Globus pallidus (tissue), 1 donor: Measurements from ENCODE around the gene PKN1.
A peak's percentile ranks its signal among the peaks of the same experiment; 100 is the strongest.
"Not testable (repeated sequence)": the region's sequence is repeated elsewhere in the genome, so short reads cannot be mapped to it uniquely, and the experiment has no call there.

Experiments used
- DNase-seq: peaks from one replicate; pipeline ENCODE4 v3.0.0-alpha.2; 2015; ENCODE audit warnings: low spot score

PKN1 gene

DNA sequence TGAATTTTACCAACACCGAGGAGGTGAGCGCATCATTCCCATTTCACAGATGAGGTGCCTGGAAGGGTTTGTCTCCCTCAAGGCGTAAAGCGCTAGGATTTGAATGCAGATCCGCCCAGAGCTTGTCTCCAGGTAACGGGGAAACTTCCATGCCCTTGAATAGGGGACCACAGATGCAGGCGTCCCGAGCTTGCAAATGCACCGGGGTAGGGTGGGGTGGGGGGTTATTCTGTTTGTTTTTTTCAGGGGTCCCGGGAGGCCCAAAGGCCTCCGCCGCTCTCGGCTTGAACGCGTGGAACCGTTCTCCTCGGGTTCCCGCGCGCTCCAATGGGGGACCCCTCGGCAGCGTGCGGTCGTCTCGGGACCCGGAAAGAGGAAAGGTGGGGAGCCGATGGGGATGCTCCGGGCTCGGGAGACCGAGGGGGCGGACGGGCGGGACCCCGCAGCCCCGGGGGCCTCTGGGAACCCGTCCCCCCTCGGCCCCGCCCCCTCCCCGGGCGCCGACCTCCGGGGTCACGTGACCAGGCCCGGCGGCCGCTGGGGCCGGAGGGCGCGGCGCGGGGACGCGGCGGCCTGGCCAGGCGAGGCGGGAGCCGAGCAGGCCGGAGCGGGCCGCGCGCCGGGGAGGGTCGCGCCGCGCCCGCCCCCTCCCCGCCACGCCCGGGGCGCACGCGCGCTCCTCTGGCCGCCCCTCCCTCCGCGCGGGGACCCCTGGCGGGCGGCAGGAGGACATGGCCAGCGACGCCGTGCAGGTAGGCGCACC is at the start of gene PKN1:
Gene PKN1 (plus strand): TSS at position 516 of the 763 bp plus-strand sequence. CDS start 216 bp downstream, at position 732.
- DNase-seq = peak; percentile 53

DNA sequence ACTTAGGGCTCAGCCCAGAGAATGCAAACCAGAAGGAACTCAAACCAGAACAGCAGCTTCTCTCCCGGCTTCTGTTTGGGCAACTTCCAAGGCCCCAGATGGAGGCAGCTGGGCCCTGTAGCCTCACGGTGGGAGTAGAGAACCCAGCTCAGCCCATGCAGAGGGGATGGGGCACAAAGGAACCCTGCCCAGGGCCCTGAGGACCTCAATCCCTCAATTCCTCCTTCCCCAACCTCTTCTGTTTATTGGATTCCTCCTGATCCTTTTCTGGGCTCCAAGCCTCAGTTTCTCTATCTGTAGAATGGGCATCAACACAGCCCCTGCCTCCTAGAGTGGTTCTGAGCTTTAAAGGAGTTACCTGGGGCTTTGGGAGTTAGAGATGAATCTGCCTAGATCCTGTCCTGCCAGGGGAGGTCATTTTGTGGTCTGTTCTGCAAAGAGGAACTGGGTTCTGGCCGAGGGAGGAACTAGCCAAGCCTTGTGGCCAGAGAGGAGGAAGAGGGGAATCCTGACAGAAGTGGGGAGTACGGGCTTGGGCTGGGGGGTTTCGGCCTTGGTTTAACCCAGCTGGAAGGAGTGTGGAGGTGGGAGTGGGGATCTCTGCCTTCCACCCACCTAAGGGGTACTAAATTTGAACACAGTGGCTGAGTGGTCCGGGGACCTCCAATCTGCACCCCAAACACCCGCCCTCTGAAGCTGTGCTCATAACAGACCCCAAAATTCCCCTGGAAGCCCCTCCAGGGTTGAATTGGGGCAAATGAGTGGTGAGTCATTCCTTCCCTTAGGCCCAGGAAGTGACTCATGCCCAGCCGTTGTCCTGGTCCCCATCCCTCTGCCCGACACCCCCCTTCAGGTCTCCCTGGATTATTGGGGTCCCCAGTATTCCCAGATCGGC is 49.2 kb upstream of the PKN1 start:
- DNase-seq = no peak

- no peak for DNase-seq
These were observed 47.6 kb upstream of the PKN1 start for GRCh38 chr19:14385492-14385891.

GRCh38 chr19:14390548-14390947 is 42.6 kb upstream of the PKN1 start:
- DNase-seq = no peak

GRCh38 chr19:14391156-14391821 is 41.8 kb upstream of the PKN1 start:
- DNase-seq = no peak

GRCh38 chr19:14393329-14393728 is 39.8 kb upstream of the PKN1 start:
- DNase-seq = no peak

GRCh38 chr19:14394167-14394566 is 38.9 kb upstream of the PKN1 start:
- no peak for DNase-seq

DNA sequence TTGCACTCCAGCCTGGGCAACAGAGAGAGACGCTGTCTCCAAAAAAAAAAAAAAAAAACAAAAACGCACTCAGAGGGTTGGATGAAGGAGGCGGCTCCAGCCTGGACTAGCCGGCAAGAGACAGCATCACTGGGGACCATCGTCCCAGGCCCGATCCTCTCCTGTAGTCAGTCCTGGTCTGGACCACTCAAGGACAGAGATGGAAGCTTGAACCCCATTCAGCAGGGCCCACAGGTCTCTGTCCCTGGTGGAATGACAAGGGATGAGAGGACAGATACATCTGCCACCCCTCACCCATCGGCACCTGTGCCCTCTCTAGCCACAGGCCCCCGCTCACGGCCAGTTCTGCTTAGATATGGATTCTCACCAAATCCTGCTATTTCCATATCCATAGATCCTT is 37.8 kb upstream of the PKN1 start:
- no peak for DNase-seq

- no peak for DNase-seq
These were observed 37.3 kb upstream of the PKN1 start for GRCh38 chr19:14395710-14396336.

DNA sequence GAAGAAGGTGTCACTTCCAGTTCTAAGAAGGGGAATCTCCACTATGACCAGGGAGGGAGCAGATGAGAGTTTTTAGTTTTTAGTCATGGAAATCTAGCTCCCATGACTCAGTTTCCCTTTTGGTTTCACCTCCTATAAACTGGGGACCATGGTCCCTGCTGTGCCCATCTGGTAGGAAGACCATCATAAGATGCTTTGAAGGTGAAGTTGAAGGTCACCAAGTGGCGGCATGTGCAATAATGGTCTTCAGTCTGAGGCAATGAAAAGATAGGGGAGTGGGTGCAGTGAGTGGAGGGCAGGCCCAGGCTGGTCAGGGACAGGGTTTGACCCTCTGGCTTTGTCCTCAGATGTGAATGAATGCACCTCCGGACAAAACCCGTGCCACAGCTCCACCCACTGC is 36.4 kb upstream of the PKN1 start:
- not testable (repeated sequence) for DNase-seq

GRCh38 chr19:14397168-14397567 is 35.9 kb upstream of the PKN1 start:
- DNase-seq = not testable (repeated sequence)

DNA sequence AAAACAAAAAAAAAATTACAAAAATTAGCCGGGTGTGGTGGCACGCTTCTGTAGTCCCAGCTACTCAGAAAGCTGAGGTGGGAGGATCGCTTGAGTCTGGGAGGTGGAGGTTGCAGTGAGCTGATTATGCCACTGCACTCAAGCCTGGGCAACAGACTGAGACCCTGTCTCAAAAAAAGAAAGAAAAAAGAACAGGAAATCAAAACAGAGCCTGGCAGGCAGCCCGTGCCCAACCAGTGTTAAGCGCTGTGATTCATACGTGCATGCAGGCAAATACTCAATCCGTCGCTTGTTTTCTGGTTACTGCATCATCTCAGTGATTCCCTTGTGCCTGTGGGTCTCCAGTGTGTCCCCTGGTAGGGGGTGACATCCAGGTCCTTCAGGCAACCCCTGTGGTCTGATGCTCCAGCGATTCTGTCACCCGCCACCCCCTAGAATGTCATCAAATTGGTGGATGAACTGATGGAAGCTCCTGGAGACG is 32.1 kb upstream of the PKN1 start:
- DNase-seq = no peak

- no peak for DNase-seq
These were observed 31.5 kb upstream of the PKN1 start for GRCh38 chr19:14401468-14402195.

GRCh38 chr19:14402332-14403144 is 30.6 kb upstream of the PKN1 start:
- DNase-seq = no peak

DNA sequence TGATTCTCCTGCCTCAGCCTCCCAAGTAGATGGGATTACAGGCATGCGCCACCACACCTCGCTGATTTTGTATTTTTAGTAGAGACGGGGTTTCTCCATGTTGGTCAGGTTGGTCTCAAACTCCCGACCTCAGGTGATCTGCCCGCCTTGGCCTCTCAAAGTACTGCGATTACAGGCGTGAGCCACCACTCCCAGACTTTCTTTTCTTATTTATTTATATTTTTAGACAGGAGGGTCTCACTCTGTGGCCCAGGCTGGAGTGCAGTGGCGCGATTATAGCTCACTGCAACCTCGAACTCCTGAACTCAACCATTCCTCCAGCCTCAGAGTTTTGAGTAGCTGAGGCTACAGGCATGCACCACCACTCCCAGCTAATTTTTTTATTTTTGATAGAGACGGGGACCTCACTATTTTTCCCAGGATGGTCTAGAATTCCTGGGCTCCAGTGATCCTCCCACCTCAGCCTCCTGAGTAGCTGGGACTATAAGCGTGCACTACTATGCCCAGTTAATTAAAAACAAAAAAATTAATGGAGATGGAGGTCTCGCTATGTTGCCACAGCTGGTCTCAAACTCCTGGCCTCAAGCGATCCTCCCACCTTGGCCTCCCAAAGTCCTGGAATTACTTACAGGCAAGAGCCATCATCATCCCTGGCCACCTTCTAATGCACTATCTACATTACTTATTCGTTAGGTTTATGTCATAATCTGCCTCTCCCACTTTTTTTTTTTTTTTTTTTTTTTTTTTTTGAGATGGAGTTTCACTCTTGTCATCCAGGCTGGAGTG is 29.8 kb upstream of the PKN1 start:
- DNase-seq = not testable (repeated sequence)

GRCh38 chr19:14404312-14404711 is 28.8 kb upstream of the PKN1 start:
- no peak for DNase-seq

- DNase-seq = no peak
These were observed 27.7 kb upstream of the PKN1 start for GRCh38 chr19:14405380-14405757.

DNA sequence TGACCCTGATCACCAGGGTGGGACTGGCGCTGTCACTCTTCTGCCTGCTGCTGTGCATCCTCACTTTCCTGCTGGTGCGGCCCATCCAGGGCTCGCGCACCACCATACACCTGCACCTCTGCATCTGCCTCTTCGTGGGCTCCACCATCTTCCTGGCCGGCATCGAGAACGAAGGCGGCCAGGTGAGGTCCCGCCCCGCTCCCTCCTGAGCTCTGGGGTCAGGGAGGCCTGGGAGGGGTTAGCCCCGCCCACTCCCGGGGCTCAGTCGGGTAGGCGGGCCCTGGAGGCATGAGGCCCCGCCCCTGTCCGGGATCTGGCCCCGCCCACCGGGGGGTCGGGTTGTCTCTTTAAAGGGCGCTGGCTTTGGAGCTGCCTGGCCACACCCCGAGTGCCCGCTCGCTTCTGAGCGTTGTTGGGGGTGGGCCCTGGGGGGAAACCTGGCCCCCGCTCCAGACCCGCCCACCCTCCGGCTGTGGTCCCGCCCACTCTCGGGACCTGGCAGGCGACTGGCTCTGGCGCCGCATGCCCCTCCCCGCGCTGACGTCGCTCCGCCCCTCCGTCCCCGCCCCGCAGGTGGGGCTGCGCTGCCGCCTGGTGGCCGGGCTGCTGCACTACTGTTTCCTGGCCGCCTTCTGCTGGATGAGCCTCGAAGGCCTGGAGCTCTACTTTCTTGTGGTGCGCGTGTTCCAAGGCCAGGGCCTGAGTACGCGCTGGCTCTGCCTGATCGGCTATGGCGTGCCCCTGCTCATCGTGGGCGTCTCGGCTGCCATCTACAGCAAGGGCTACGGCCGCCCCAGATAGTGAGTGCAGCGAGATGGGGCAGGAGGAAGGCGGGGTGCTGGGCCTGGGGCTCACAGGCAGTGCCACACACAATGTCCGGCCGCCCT is 27.1 kb upstream of the PKN1 start:
- peak; percentile 81 for DNase-seq
